GM19035 (cell line): ENCODE measurements around the gene NEIL1.
"Not testable (repeated sequence)": the region's sequence is repeated elsewhere in the genome, so short reads cannot be mapped to it uniquely, and the experiment has no call there.

Experiments used
- ATAC-seq: cut with Tn5 transposase; IDR thresholded peaks from one replicate; pipeline ENCODE4 v1.9.1; 2021; ENCODE audit not compliant: unreplicated experiment

Gene NEIL1

DNA sequence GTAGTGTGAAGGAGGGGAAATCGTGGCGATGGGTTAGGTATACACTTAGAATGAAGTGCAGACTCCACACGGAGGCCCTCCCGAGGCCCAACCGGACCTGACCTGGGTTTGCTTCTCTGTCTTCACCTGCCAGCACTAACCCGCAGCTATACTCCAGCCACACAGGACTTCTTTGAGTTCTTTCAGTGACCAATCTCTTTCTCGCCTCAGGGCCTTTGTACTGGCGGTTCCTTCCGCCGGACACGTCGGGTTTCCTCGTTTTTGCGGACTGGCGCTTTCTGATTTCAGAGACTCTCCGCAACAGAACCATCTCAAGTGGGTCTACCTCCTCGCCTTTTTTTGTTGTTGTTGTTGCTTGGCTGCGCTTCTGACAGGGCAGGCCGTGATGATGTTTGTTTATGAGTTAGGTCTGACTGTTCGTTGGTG lies at the start of gene NEIL1:
Gene NEIL1, plus strand, starts transcription at position 244 of the 426 bp plus-strand sequence. CDS start 1,867 bp downstream, outside the sequence.
- ATAC-seq = no peak

DNA sequence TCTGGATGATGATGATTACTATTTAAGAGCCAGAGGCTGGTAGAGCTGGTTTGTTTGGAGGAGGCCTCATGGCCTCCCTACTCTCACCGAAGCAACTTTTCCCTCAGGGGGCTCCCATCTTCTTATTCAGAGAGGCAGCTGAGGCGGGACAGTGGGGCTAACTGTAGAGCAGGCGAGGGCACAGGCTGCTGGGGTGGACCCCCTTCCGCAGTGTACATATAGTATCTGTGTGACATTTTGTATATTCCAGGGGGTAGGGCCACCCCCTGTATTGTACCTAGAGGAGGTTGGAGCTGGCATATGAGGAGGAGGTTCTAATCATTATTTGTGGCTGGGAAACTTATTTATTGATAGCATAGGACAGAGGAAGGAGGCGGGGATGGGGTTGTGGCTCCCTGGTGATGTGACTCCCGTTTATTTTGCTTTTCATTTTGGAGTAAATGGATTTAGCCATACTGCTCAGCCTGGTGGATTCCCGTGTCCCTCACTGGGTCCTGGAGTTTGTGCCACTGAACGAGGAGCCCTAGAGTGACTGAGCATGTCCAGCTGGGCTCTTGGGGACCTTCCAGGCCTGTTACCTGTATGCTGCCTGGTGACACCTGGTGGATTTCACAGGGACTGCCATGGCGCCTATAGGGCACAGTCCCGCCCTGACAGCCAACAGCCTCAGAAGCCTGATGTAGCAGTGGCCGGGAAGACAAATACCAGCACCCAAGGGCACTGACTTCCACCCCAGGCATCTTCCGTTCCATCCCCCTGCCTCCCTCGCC lies 48.1 kb upstream of the NEIL1 start:
- peak; percentile 59 for ATAC-seq

DNA sequence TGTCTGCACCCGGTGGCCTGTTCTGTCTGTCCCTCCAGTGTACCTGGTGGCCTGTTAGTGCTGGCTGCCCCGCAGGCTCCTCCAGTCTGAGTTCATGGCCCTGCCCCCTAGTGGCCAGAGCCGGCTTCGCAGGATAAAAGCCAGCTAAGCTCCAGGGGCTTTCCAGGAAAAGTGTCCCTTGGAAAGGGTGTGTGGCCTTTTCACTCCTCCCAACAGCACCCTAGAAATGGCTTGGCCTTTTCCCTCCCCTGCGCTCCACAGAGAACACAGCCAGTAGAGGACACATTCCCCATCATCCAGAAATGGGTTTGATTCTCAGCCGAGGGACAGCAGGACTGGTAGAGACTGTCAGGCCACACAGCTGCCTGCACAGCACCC lies 47.5 kb upstream of the NEIL1 start:
- peak; percentile 49 for ATAC-seq

DNA sequence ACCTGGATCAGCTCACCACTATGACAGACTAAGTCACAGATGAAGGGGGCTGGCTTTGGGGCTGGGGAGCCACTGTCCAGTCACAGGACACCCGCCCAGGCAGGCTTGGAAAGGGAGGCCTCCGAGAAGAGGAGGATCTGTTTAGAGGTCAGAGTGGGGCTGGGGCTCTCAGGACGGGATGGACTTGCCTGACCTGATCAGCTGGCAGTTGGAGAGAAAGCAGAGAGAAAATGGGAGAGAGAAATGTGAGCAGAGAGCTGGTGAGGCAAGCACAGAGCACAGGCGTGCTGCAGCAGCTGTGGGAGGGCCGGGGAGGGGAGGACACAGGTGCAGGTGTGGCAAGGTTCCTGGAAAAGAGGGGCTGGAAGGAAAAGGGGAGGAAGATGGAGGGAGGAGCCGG lies 46.8 kb upstream of the NEIL1 start:
- not testable (repeated sequence) for ATAC-seq

DNA sequence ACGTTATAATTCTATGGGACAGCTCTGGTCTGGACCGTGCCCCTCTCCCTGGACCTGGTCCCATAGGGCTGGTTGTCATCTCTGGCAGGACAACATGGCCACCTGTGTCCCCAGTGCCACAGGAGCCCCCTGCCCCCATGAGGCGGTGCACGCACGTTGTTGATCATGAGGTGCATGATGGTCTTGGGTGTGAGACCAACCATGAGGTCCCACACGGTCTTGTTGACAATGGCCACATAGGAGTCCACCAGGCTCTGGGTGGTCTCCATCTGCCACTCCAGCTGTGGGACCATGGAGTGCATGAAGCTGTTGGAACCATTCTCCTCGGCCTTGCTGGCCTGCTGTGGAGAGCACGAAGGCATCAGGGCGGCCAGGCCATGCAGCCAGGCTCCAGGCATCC lies 44.5 kb upstream of the NEIL1 start:
- ATAC-seq = no peak

DNA sequence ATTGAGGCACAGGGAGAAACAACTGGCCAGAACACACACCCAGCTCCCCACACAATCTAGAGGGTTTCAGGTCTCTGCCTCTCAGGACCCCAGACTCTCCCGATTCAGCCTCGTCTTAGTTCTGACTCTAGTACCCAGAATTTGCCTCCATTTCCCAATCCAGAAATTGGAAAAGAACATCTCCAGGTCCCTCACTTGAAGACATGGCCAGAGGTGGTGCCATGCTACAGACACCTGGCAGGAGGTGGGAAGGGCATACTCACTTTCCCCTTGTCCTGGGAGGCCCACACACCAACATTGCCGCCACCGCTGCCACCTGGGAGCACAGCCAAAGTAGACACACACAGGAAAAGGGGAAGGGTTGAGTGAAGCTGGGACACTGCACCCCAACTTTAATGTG lies 44.1 kb upstream of the NEIL1 start:
- ATAC-seq = not testable (repeated sequence)

GRCh38 chr15:75306188-75306587 lies 40.7 kb upstream of the NEIL1 start:
- ATAC-seq = no peak

- ATAC-seq = no peak
Observed at GRCh38 chr15:75307778-75308390, 39.0 kb upstream of the NEIL1 start.

- ATAC-seq = no peak
Observed at GRCh38 chr15:75309711-75310110, 37.1 kb upstream of the NEIL1 start.

- ATAC-seq = not testable (repeated sequence)
Observed at GRCh38 chr15:75312548-75312947, 34.3 kb upstream of the NEIL1 start.

DNA sequence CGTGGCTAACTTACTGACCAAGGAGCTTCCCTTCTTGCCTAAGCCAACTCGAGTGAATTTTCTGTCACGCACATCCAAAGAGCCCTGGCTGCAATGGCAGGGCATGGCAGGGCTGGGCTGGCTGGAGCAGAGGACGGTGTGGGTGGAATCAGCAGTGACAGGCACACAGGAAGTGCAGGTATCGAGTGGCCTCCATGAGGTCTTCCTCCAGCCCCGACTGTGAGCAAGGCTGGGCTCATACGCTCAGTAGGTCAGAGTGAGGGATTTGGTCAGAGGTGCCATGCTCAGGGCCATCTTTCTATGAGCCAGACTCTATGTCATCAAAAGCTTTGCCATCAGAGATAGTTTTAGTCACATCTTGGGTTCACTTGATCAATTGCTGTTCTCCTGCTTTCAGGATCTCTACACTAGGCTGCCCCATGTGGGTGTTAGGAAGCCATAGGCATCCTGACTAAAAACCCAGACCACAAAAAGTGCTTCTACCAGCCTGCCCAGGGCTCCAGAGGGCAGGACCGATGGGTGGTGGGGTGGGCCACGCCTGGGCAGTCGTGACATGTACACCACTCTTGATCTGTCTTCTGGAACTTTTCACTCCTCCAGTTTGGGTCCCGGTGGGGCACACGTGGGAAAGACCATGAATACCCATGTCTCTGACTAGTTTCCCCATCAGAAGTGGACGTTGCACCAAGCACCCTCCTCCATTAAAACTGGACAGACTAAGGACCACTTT lies 33.6 kb upstream of the NEIL1 start:
- ATAC-seq = no peak

DNA sequence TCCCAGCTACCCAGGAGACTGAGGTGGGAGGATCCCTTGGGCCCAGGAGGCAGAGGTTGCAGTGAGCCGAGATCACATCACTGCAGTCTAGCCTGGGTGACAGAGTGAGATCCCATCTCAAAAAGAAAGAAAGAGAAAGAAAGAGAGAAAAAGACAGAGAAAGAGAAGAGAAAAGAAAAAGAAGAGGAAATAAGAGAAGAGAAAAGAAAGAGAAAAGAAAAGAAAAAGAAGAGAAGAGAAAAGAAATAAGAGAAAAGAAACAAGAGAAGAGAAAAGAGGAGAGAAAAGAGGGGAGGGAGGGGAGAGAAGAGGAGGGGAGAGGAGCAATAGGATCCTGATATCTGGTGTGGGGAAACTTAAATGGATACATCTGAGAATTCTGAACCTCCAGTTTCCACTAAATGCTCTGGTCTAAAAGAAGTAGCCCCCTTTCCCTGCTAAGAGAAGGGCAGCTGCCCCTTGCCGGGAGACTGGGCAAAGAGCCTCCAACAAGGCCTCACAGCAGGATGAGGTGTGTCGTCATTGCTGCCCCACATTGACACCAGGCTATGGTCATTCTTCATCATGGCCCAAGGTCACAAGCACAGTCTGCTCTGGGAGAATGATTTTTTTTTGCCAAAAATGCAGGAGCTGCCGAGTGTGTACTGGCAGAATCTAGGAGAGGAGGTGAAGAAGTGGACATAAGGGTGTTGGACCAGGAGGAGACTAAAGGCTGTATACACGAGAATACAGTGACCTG lies 32.1 kb upstream of the NEIL1 start:
- ATAC-seq = no peak

- ATAC-seq = not testable (repeated sequence)
Observed at GRCh38 chr15:75319231-75319897, 27.5 kb upstream of the NEIL1 start.

DNA sequence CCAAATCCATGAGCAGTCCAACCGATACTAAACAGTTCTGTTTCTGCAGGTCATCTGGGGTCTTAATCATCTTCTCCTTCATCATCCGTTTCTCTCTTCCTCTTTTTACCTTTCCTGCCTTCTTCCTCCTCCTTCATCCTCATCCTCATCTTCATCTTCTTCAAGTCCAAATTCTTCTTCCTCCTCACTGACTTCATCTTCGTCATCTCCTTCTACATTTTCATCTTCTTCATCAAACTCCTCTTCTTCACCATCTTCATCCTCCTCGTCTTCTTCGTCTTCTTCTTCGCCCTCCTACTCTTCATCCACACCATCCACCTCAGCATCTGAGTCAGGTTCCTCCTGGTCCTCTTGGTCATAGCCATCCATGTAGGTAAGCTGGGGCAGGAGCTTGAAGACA lies 25.1 kb upstream of the NEIL1 start:
- no peak for ATAC-seq

GRCh38 chr15:75325922-75326321 lies 20.9 kb upstream of the NEIL1 start:
- ATAC-seq = no peak

- ATAC-seq = no peak
Observed at GRCh38 chr15:75327005-75327404, 19.8 kb upstream of the NEIL1 start.

- ATAC-seq = no peak
Observed at GRCh38 chr15:75327491-75327890, 19.3 kb upstream of the NEIL1 start.

- ATAC-seq = no peak
Observed at GRCh38 chr15:75328493-75329314, 18.1 kb upstream of the NEIL1 start.

DNA sequence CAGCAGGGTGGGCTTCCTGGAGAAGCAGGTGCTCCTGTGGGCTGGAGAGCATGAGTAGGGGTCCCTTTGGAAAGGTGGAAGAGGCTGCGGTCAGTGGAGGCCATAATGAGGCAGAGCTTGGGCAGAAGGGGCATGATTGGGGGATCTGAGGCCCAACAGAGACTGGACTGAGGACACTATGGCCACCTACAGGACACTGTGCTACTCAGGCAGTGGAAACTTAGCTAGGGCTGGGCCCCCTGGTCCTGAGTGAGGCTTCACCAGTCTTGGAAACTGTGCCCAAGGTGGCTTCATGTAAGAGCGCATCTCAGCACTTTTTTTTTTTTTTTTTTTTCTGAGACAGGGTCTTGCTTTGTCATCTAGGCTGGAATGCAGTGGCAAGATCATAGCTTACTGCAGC lies 17.3 kb upstream of the NEIL1 start:
- no peak for ATAC-seq

DNA sequence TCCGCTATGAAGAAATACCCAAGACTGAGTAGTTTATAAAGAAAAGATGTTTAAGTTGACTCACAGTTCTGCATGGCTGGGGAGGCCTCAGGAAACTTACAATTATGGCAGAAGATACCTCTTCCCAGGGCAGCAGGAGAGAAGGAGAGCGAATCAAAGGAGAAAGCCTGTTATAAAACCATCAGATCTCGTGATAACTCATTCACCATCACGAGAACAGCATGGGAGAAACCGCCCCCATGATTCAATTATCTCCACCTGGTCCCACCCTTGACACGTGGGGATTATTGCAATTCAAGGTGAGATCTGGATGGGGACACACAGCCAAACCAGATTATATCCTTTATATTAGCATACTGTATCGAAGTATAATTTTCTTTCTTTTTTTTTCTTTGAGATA lies 14.7 kb upstream of the NEIL1 start:
- not testable (repeated sequence) for ATAC-seq
